Measurements from ENCODE around the gene GP2.
"Not testable (repeated sequence)": the region's sequence is repeated elsewhere in the genome, so short reads cannot be mapped to it uniquely, and the experiment has no call there.

Gene GP2

DNA sequence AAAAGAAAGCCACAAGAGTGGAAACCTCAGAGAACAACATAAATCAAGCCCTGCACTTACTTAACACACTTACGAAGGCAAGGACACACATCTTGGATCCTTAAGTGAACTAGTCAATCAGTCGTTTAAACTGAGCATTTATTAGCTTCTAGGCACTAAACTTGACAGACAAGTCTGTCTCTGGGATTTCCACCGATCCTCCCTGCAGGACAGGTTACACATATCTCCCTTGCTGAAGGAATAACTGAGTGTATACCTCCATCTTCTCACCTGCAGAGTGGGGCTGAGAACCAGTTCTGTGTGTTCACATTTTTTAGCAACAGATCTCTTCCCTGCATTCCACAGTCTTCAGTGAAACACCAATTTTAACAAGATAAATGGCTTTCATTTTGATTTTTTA, 8.9 kb downstream of the GP2 start:
- H3K4me3 ChIP-seq (ENCODE audit: low read length), result no peak overlapping the region
- TF ChIP-seq, protein P1, sequence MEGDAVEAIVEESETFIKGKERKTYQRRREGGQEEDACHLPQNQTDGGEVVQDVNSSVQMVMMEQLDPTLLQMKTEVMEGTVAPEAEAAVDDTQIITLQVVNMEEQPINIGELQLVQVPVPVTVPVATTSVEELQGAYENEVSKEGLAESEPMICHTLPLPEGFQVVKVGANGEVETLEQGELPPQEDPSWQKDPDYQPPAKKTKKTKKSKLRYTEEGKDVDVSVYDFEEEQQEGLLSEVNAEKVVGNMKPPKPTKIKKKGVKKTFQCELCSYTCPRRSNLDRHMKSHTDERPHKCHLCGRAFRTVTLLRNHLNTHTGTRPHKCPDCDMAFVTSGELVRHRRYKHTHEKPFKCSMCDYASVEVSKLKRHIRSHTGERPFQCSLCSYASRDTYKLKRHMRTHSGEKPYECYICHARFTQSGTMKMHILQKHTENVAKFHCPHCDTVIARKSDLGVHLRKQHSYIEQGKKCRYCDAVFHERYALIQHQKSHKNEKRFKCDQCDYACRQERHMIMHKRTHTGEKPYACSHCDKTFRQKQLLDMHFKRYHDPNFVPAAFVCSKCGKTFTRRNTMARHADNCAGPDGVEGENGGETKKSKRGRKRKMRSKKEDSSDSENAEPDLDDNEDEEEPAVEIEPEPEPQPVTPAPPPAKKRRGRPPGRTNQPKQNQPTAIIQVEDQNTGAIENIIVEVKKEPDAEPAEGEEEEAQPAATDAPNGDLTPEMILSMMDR (conservative IDR thresholded peaks at IDR 0.05; ENCODE audit: low read length), result no peak
- no peak for DNase-seq (ENCODE audit: low read depth)

- TF ChIP-seq, protein P1 (conservative IDR thresholded peaks at IDR 0.05; ENCODE audit: low read length), result no peak
- no peak for DNase-seq (ENCODE audit: low read depth)
- H3K4me3 ChIP-seq (ENCODE audit: low read length), result no peak overlapping the region
Observed at GRCh38 chr16:20318006-20318405, 9.3 kb downstream of the GP2 start.

DNA sequence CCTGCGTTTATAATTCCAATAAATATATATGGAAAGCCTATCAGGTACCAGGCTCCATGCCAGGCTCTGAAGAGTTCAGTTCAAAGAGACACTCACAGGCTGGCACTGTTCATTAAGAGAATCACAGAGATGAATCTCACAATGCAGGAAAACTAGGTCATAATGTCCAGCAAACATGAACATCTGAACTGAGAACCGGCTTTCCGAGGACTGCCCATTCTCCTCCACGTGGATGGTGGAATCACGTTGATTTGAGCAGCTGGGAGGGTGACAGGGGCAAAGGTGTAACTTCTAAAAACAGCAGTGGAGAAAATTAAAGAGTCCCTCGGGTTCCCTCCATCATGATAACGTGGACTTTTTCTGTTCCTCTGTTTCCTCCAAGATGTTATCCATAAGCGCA, 10.2 kb downstream of the GP2 start:
- H3K4me3 ChIP-seq (ENCODE audit: low read length), result no peak overlapping the region
- no peak for DNase-seq (ENCODE audit: low read depth)
- TF ChIP-seq, protein P1 (conservative IDR thresholded peaks at IDR 0.05; ENCODE audit: low read length), result no peak

GRCh38 chr16:20316715-20317114, 10.6 kb downstream of the GP2 start:
- no peak overlapping the region for H3K4me3 ChIP-seq (ENCODE audit: low read length)
- no peak for DNase-seq (ENCODE audit: low read depth)
- TF ChIP-seq, protein P1 (conservative IDR thresholded peaks at IDR 0.05; ENCODE audit: low read length), result no peak

DNA sequence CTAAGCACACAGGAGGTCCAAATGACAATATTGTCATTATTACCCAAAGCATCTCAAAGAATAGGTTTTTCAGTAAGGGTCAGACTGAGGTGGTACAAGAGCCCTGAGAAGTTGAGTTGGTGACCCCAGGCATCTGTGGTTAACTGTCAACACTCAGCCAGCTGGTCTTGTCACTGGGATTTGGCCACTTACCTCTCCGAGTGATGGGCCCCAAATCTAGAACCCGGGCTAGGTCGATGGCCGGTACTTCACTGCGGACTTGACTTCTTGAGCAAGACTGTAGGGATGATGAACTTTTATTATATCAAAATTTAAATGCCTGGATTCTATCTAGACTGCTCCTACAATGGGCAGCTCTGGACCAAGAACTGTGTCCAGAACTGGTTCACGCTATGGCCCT, 11.5 kb downstream of the GP2 start:
- TF ChIP-seq, protein P1 (conservative IDR thresholded peaks at IDR 0.05; ENCODE audit: low read length), result no peak
- no peak overlapping the region for H3K4me3 ChIP-seq (ENCODE audit: low read length)
- no peak for DNase-seq (ENCODE audit: low read depth)

DNA sequence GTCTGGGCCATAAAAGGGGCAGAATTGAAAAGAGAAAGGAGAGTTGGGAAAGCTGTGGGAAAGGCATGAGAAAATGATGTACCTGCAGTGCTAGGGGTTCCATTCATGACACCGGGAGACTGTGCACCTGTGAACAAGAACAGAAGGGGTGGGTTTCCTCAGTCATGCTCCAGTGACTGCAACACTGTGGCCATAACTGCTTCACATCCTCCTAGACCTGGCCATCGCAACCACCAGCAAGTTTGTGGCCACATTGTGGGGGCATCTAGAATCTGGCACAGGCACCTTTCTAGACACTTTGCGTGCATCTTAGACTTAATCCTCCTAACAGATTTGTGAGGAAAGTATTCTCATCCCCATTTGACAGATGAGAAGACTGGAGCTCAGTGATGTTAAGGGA, 12.7 kb downstream of the GP2 start:
- H3K4me3 ChIP-seq (ENCODE audit: low read length), result no peak overlapping the region
- DNase-seq (ENCODE audit: low read depth), result no peak
- TF ChIP-seq, protein P1 (conservative IDR thresholded peaks at IDR 0.05; ENCODE audit: low read length), result no peak

DNA sequence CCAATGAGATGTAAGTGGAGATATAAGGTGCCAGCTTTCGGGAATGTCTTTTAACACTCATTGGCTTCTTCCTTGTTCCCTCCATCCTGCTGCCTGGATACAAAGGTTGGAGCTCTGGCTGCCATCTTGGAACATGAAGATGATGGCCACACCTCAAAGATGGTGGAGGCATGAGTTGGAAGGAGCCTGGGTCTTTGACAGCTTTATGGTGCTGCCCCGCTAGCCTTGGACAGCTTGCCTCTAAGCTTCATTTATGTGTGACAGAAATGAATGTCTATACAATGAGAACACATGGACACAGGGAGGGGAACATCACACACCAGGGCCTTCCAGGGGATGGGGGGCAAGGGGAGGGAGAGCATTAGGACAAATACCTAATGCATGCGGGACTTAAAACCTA, 13.6 kb downstream of the GP2 start:
- no peak for DNase-seq (ENCODE audit: low read depth)
- TF ChIP-seq, protein P1 (conservative IDR thresholded peaks at IDR 0.05; ENCODE audit: low read length), result no peak
- H3K4me3 ChIP-seq (ENCODE audit: low read length), result no peak overlapping the region

GRCh38 chr16:20312536-20313095, 14.7 kb downstream of the GP2 start:
- not testable (repeated sequence) for H3K4me3 ChIP-seq (ENCODE audit: low read length); DNase-seq (ENCODE audit: low read depth)

Measured in AG10803 (cell line).